HTERT RPE-1 (cell line): Measurements from ENCODE around the gene UBE2F.
"Not testable (repeated sequence)": the region's sequence is repeated elsewhere in the genome, so short reads cannot be mapped to it uniquely, and the experiment has no call there.

Experiments used
- in situ Hi-C: fragments of 300-500 bp; cut with MboI; formaldehyde crosslinking; loops from 4 replicates; pipeline ENCODE4 v1.14.3; 2020; ENCODE audit warnings: low sequenced_read_pairs

UBE2F gene

GRCh38 chr2:237977380-237977779 lies 10.6 kb downstream of the UBE2F start:
- in situ Hi-C loops: no loop called here

DNA sequence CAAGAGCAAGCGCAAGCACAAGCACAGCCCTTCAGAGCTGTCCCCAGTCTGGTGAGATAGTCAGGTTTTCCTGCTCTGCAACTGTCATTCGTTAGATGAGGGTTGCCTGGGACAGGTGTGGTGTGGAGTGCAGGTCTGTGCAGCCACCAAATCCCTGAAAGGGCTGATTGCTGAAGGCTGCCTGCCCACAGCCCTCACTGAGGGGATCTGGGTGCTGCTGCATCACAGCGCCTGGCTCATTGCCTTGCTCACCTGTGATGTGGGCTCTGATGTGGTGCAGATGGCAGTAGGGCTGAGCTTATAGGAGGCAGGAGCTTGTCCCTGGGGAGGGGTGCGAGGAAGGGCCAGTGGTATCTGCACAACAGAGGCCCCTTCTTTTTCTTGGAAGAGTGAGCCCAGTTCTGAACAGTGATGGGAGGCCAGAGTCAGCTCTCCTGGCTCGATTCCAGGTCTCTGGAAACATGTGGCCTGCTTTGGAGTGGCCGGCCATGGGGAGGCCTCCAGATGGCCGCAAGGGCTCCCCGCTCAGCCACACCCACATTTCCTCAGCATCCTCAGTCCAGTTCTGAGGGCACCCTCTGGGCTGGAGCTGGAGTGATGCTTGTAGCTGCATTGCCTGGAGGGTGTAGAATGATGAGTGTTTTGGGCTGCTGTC lies 11.4 kb downstream of the UBE2F start:
- in situ Hi-C loops: no loop called here

DNA sequence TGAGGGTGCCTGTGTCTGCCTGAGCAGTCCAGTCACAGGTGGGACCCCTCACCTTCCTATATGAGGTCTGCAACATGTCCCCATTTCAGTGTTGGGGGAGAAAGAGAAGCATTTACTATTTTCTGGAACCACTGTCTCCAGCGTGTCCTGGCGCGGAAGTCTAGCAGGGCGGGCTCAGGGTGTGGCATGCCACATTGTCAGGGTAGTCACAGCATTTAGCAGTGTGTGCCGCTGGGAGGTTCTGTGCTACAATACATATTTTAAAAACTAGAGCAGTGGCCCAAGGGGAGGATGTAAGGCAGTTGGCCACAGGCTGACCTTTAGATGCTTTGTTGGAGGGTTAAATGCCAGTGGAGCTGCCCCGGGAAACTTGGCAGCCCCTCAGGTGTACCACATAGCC lies 12.5 kb downstream of the UBE2F start:
- in situ Hi-C loops: no loop called here

DNA sequence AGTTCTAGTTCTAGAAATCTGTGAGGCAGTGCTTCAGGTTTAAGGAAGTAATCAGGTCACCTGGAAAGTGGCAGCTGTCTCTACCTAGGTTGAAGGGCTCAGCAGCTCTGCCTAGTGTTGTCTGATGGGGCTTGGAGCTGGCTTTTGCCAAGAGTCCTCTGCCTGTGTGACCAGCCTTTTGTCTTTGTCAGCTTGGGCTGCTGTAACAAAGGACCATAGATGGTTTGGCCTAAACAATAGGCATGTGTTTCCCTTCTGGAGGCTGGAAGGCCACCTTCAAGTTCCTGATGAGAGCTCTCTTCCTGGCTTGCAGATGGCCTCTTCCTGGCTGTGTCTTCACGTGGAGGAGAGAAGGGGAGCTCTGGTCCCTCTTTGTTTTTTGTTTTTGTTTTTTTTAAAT lies 13.3 kb downstream of the UBE2F start:
- in situ Hi-C loops: no loop called here

- in situ Hi-C loops: no loop called here
Observed at GRCh38 chr2:237980751-237981150, 13.9 kb downstream of the UBE2F start.

DNA sequence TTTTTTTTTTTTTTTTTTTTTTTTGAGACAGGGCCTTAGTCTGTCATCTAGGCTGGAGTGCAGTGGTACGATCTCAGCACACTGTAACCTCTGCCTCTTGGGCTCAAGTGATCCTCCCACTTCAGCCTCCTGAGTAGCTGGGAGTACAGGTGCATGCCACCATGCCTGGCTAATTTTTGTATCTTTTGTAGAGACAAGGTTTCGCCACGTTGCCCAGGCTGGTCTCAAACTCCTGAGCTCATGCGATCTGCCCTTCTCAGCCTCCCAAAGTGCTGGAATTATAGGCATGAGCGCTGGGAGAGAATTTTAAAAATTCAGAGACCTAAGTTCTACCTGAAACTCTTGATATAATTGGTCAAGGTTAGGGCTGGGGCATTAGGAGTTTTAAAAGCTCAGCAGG lies 14.8 kb downstream of the UBE2F start:
- in situ Hi-C loops: not testable (repeated sequence)

GRCh38 chr2:237982039-237982725 lies 15.4 kb downstream of the UBE2F start:
- in situ Hi-C loops: no loop called here

- in situ Hi-C loops: no loop called here
Observed at GRCh38 chr2:237983922-237984321, 17.1 kb downstream of the UBE2F start.

DNA sequence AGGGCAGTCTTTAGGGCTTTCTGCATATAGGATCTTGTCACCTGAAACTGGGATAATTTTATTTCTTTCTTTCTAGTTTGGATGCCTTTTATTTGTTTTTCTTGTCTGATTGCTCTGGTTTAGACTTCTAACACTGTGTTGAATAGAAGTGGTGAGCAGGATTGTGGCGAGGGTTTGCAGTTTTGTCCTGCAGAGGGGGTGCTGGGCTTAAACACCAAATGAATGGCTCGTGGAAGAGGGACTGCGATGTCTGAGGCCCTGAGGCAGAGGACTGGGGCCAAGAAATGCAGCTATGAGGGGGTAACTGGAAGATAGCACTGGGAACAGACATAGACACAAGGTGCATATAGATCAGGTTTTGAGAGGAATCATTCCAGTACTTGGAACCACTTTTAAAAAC lies 20.5 kb downstream of the UBE2F start:
- in situ Hi-C loops: no loop called here

DNA sequence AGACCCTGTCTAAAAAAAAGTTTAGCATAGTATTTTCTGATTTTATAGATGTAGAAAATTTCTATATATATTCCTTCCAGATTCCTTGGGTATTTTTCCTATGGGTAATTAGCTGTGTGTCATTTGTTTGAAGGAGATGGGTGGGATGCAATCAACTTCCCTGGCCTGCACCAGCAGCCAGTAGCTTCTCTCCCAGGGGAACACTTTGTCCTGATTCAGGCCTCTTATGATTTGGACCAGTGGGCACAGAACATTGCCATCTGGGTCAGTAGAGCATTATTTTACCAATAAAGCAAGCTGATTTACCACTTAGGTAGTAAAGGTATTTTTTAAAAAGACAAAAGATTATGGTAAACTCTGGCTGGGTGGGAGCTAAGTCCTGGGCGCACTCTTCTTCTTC lies 26.9 kb downstream of the UBE2F start:
- in situ Hi-C loops: no loop called here

GRCh38 chr2:237995036-237995435 lies 28.2 kb downstream of the UBE2F start:
- in situ Hi-C loops: no loop called here

DNA sequence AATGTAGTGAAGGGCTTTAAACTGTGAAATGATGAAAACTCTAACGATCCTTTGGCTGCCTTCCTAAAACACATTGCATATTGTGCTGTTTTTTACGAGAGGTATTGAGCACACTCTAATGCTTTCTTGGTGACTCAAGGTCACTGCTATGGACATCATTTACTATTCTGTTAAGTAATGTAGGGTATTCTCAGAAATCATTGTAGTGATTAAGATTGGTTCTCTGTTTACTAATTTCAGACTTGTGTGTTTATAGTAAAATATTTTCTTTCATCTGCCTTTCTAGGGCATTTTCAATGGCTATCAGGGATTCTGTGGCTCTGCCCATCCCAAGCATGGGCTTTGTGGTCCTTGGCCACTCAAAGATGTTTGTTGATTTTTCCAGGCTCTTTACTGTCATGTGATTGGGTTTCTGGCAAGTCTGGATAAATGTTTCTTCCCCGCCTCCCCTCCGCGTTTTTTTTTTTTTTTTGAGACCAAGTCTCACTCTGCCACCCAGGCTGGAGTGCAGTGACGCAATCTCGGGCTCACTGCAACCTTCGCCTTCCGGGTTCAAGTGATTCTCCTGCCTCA lies 29.3 kb downstream of the UBE2F start:
- in situ Hi-C loops: no loop called here

DNA sequence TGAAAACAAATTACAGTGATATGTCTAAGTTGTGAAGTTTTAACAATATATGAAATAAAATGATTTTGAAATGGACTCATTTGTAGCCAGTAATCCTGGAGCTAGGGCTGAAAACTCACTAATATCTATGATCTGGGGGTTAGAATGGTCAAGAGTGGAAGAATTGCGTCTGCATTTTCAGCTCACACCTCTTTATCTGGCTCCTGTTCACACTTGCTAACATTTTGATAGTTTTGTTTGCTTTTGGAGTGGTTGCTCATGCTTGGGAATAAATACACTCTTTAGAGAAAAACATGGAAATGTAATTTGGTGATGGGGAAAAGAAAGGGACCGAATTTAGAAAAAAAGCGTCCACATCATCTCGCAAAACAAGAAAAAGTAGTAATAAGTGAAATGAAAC lies 30.7 kb downstream of the UBE2F start:
- in situ Hi-C loops: no loop called here

GRCh38 chr2:237998530-237998929 lies 31.7 kb downstream of the UBE2F start:
- in situ Hi-C loops: no loop called here

- in situ Hi-C loops: no loop called here
Observed at GRCh38 chr2:238003234-238004031, 36.6 kb downstream of the UBE2F start.

GRCh38 chr2:238004077-238004830 lies 37.4 kb downstream of the UBE2F start:
- in situ Hi-C loops: no loop called here

DNA sequence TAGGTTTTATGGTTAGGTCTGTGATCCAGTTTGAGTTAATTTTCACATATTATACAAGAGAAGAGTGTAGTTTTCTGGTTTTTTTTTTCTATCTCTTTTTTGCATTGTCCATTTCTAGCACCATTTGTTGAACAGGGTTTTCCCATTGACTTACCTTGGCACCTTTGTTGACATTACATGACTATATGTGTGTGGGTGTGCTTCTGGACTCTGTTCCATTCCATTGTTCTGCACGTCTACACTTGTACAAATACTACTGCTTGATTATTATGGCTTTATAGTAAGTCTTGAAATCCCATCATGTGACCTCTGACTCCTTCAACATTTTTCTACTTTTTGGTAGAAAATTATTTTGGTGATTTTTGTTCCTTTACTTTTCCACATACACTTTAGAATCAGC lies 38.7 kb downstream of the UBE2F start:
- in situ Hi-C loops: no loop called here

- in situ Hi-C loops: no loop called here
Observed at GRCh38 chr2:238006510-238006909, 39.7 kb downstream of the UBE2F start.

DNA sequence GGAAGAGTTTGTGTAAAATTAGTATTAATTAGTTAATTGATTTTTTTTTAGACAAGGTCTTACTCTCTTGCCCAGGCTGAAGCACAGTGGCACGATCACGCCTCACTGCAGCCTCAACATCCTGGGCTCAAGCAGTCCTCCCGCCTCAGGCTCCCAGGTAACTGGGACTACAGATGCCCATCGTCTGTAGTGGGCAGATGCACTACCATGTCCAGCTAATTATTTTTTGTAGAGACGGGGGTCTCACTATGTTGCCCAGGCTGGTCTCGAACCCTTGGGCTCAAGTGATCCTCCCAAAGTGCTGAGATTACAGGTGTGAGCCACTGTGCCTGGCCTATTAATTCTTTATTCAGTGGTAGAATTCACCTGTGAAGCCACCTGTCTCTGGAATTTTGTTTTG lies 41.1 kb downstream of the UBE2F start:
- in situ Hi-C loops: no loop called here

DNA sequence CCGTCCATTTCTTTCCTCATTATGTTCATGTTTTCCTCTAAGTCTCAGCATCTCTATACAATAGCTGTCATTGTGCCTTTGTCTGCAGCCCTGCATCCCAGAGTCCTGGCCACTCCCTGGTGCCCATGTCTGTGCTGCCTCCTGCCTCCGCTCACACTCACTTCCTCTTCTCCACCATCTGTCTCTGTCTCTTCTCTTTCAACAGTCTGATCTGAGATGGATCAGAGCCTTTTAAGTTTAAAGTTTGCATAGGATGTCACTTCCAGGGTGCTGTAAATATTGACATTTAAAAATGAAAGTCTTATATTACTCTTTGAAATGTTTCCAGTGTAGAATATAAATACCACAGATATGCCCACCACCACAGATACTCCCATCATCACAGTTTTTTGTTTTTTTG lies 42.7 kb downstream of the UBE2F start:
- in situ Hi-C loops: no loop called here

- in situ Hi-C loops: no loop called here
Observed at GRCh38 chr2:238010572-238010971, 43.8 kb downstream of the UBE2F start.
